K562 (cell line): ENCODE measurements around the gene MYH7B. TPM values are rescaled to one million over a fixed set of nuclear protein-coding genes. Genes with fewer than 3 reads are reported as not detected.

Experiments
- ATAC-seq: fragments of 200-7000 bp; cut with Tn5 transposase; 3 replicates; pipeline ENCODE4 v1.9.1; 2020; ENCODE audit warnings: moderate library complexity
- BruUV-seq: library from RNA; stranded (reverse); fragments of 400-500 nt; replicated peaks from 2 replicates; lab custom pipeline; 2021; lab: Mats Ljungman, UMichigan
- CTCF ChIA-PET: fragments of 300-600 bp; formaldehyde crosslinking; extraction: SDS; loops from one replicate; lab custom pipeline; 2021; ENCODE audit warnings: low intra/inter-chr PET ratio; lab: Yijun Ruan, JAX
- POLR2A ChIA-PET: fragments of 300-600, 350-650 bp; sonication (Branson Sonifier 250); formaldehyde crosslinking; extraction: SDS; loops from one replicate; lab custom pipeline; 2021; ENCODE audit warnings: antibody characterized with exemption, inconsistent platforms; lab: Yijun Ruan, JAX
- DNase-seq, 4 experiments: peaks; one replicate each; pipeline versions ENCODE4 v3.0.0 to v3.0.0-alpha.2; 2011 to 2018; ENCODE audit warnings: low spot score in 3 of 4, mixed read lengths in 3 of 4; ENCODE audit errors: extremely low read depth in 1 of 4
- FAIRE-seq: peaks from 2 replicates; lab custom pipeline; 2011; peaks lifted over from hg19 to GRCh38; lab: Jason Lieb, UNC
- H2AFZ ChIP-seq: 2 replicates; pipeline ENCODE4 v1.6.0; 2011; ENCODE audit warnings: low read depth, low read length, control low read depth, inconsistent platforms
- H3K27ac ChIP-seq: fragments of 200-600 bp; 3 replicates; pipeline ENCODE4 v1.8.0; 2011; ENCODE audit warnings: low read depth, mild to moderate bottlenecking, control low read depth, inconsistent platforms, low read length, moderate library complexity, mixed read lengths; ENCODE audit errors: extremely low read depth
- H3K27me3 ChIP-seq, 2 experiments: fragments of 300-600 bp in 1 of 2; 2 replicates in 1 of 2; 3 replicates in 1 of 2; pipeline versions ENCODE4 v1.6.0 to v1.8.0; 2011; ENCODE audit warnings: inconsistent platforms in 2 of 2, low read length in 2 of 2, mild to moderate bottlenecking in 1 of 2, mixed read lengths in 1 of 2, moderate library complexity in 1 of 2; ENCODE audit not compliant: control insufficient read depth in 2 of 2, insufficient read depth in 2 of 2
- H3K36me3 ChIP-seq: fragments of 300-600 bp; 3 replicates; pipeline ENCODE4 v1.8.0; 2011; ENCODE audit warnings: mild to moderate bottlenecking, low read length, inconsistent platforms; ENCODE audit not compliant: control insufficient read depth, insufficient read depth
- H3K4me1 ChIP-seq, 2 experiments: fragments of 200-600 bp in 1 of 2; replicated peaks in 1 of 2; 2 replicates in 1 of 2; 3 replicates in 1 of 2; pipeline versions ENCODE4 v1.5.1 to v1.8.0; 2011; ENCODE audit warnings: inconsistent platforms in 2 of 2, low read length in 2 of 2, mild to moderate bottlenecking in 1 of 2, mixed read lengths in 1 of 2, moderate library complexity in 1 of 2; ENCODE audit not compliant: control insufficient read depth in 2 of 2, insufficient read depth in 2 of 2
- H3K4me2 ChIP-seq: 2 replicates; pipeline ENCODE4 v1.6.1; 2011; ENCODE audit warnings: low read length, control low read depth, inconsistent platforms, mixed read lengths; ENCODE audit not compliant: insufficient read depth
- H3K4me3 ChIP-seq: fragments of 200-600 bp; sonication (generic), shearing (Covaris generic); 2 replicates; pipeline ENCODE4 v1.5.1; 2016; ENCODE audit warnings: control low read depth, inconsistent platforms
- H3K79me2 ChIP-seq: fragments of 200-600 bp; 3 replicates; pipeline ENCODE4 v1.8.0; 2011; ENCODE audit warnings: low read length, inconsistent platforms; ENCODE audit not compliant: control insufficient read depth, insufficient read depth
- H3K9ac ChIP-seq, 2 experiments: 2 replicates each; pipeline versions ENCODE4 v1.6.0 to v1.6.1; 2011; ENCODE audit warnings: low read depth in 2 of 2, low read length in 2 of 2, control low read depth in 1 of 2, inconsistent platforms in 1 of 2, mild to moderate bottlenecking in 1 of 2, mixed read lengths in 1 of 2; ENCODE audit not compliant: insufficient read depth in 1 of 2
- H3K9me1 ChIP-seq: one replicate; pipeline ENCODE4 v1.6.0; 2011; ENCODE audit warnings: inconsistent platforms, mild to moderate bottlenecking, low read length, moderate library complexity; ENCODE audit not compliant: control insufficient read depth, insufficient read depth
- H3K9me3 ChIP-seq: replicated peaks from 2 replicates; pipeline ENCODE4 v1.5.1; 2011; ENCODE audit warnings: low read depth, low read length, inconsistent platforms; ENCODE audit not compliant: control insufficient read depth, insufficient read depth
- H4K20me1 ChIP-seq: replicated peaks from 2 replicates; pipeline ENCODE4 v1.6.1; 2011; ENCODE audit warnings: low read length, inconsistent platforms, mixed read lengths; ENCODE audit not compliant: control insufficient read depth, insufficient read depth
- MAFF ChIP-seq: IDR thresholded peaks from 2 replicates; pipeline ENCODE4 v1.6.1; 2012; ENCODE audit warnings: low read length, improper control_type of control experiment
- ZNF589 ChIP-seq: fragments of 200-800 bp; sonication (Bioruptor generic); IDR thresholded peaks from 2 replicates; pipeline ENCODE4 v1.6.1; 2016; ENCODE audit warnings: low read depth, missing genetic modification characterization, missing compliant biosample characterization
- WGBS: fragments of 100-300 bp; shearing (Covaris generic); methylation state at CpG from one replicate; pipeline ENCODE4 v1.1.6; 2016; ENCODE audit warnings: low coverage, mixed read lengths; ENCODE audit not compliant: insufficient coverage; ENCODE audit errors: missing lambda C conversion rate; 5-methylcytosine and 5-hydroxymethylcytosine counted together
- in situ Hi-C: fragments of 300-500 bp; cut with MboI; formaldehyde crosslinking; loops from 4 replicates; pipeline ENCODE4 v1.15.0; 2018; ENCODE audit warnings: inconsistent platforms, mixed read lengths
- intact Hi-C: fragments of 100-400 bp; cut with micrococcal nuclease; formaldehyde crosslinking; loops from 2 replicates; pipeline ENCODE4 v1.14.2; 2022
- polyA plus RNA-seq, 8 experiments: library from polyadenylated mRNA; depleted of rRNA in 4 of 8; stranded (reverse) in 5 of 8; unstranded in 3 of 8; fragments of >200 nt; fragmentation: Nextera tagmentation in 2 of 8; fragmentation: Illumina TruSeq in 1 of 8; extraction: Ambion mirVana in 2 of 8; extraction: Trizol in 1 of 8; gene quantifications; 2 replicates each; pipeline versions ENCODE4 v1.2.1 to v1.2.3, GENCODE V29; 2011 to 2014; ENCODE audit warnings: inconsistent platforms in 1 of 8, missing spikeins in 1 of 8
- total RNA-seq, 7 experiments: library from RNA; depleted of rRNA in 6 of 7; stranded (reverse); fragments of >200 nt in 6 of 7; fragmentation: Illumina TruSeq in 2 of 7; extraction: Trizol in 2 of 7; gene quantifications; 2 replicates each; pipeline versions ENCODE4 v1.2.1 to v1.2.3, GENCODE V29; 2011 to 2021; ENCODE audit warnings: low replicate concordance in 1 of 7
- TF ChIP-seq, protein P1 (sequence below), 2 experiments: fragments of 450-650 bp; conservative IDR thresholded peaks; 2 replicates each; pipeline ENCODE4 v1.6.1; 2017; ENCODE audit warnings: mild to moderate bottlenecking in 2 of 2, moderate library complexity in 2 of 2
- TF ChIP-seq, protein P2 (sequence below): sonication (generic); formaldehyde crosslinking; IDR thresholded peaks from 2 replicates; pipeline ENCODE4 v1.8.0; 2023; ENCODE audit warnings: mild to moderate bottlenecking, missing genetic modification reagents

Gene MYH7B
- total and polyA plus RNA-seq, 9 of the 15 experiments (the other 6 are each of a cell fraction or from before 2014, with no cell fraction given), result 0.07 to 0.34 (median 0.13) TPM; not detected in 3

DNA sequence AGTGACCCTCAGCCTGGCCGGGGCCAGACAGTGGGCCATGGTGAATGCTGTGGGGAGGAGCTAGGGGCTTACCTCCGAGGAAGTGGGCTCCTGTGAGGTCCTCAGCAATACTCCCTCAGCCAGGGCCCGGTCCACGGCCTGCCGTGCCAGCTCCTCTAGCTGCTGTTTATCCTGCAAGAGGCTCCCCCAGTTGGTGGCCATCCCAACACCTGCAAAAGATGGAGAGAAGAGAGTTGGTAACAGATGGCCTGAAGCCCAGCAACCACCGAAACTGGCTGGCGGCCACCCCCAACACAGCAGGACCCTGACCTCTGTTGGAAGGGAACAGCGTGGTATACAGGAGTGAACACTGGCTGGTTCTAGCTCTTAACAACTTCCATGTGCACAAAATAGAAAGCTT, 4.0 kb upstream of the MYH7B start:
- Histone ChIP-seq H3K27ac (no peak overlapping the region), H3K4me1 (peaks cover 11 to 18% of the 10 kb centered on the region in 2 experiments; a peak in 4 of 5 replicates)
- in situ Hi-C loops, result no loop called here

More for the DNA sequence above, 4.0 kb upstream of the MYH7B start:
- DNase-seq, result no peak
- no peaks in the 10 kb centered on the region for H4K20me1 ChIP-seq
- no TSS peak for BruUV-seq
- CTCF ChIA-PET, result no interaction called here
- no peak overlapping the region for H2AFZ ChIP-seq
- no peak overlapping the region for H3K4me2 ChIP-seq
- H3K9me3 ChIP-seq, result no peaks in the 10 kb centered on the region
- no peak for ATAC-seq
- H3K36me3 ChIP-seq, result peaks cover 56% of the 10 kb centered on the region
- peak overlapping the region in 1 of 2 experiments; percentile 10; a peak in 1 of 4 replicates for H3K9ac ChIP-seq
- TF ChIP-seq, protein P1, sequence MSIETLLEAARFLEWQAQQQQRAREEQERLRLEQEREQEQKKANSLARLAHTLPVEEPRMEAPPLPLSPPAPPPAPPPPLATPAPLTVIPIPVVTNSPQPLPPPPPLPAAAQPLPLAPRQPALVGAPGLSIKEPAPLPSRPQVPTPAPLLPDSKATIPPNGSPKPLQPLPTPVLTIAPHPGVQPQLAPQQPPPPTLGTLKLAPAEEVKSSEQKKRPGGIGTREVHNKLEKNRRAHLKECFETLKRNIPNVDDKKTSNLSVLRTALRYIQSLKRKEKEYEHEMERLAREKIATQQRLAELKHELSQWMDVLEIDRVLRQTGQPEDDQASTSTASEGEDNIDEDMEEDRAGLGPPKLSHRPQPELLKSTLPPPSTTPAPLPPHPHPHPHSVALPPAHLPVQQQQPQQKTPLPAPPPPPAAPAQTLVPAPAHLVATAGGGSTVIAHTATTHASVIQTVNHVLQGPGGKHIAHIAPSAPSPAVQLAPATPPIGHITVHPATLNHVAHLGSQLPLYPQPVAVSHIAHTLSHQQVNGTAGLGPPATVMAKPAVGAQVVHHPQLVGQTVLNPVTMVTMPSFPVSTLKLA (conservative IDR thresholded peaks at IDR 0.05), result no peak
- TF ChIP-seq ZNF589 (CRISPR knock-in tag), result no peak
- TF ChIP-seq, protein P2, sequence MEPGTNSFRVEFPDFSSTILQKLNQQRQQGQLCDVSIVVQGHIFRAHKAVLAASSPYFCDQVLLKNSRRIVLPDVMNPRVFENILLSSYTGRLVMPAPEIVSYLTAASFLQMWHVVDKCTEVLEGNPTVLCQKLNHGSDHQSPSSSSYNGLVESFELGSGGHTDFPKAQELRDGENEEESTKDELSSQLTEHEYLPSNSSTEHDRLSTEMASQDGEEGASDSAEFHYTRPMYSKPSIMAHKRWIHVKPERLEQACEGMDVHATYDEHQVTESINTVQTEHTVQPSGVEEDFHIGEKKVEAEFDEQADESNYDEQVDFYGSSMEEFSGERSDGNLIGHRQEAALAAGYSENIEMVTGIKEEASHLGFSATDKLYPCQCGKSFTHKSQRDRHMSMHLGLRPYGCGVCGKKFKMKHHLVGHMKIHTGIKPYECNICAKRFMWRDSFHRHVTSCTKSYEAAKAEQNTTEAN (CRISPR knock-in tag), result no peak
- TF ChIP-seq MAFF, result no peak
- POLR2A ChIA-PET, result interaction anchor here (1.4 to 1.8 kb wide), 2 partner anchors 15 to 76 kb away, joined by 5 to 9 read pairs; partner anchors contain the start of gene ACSS2
- intact Hi-C loops, result no loop called here
- no peak overlapping the region for H3K4me3 ChIP-seq
- FAIRE-seq, result no peak
- no peaks in the 10 kb centered on the region for H3K9me1 ChIP-seq
- peaks cover 25% of the 10 kb centered on the region for H3K79me2 ChIP-seq
- 85% methylated on average over 8 of the region's 8 CpGs for WGBS
- H3K27me3 ChIP-seq, result no peaks in the 10 kb centered on the region
